HUES64 (cell line): ENCODE results near the gene PDGFA.

Experiments used
- H3K27ac ChIP-seq: 2 replicates; pipeline ENCODE4 v1.7.0; 2013; ENCODE audit warnings: low read depth, low read length, inconsistent platforms
- H3K27me3 ChIP-seq: 2 replicates; pipeline ENCODE4 v1.6.1; 2013; ENCODE audit warnings: mild to moderate bottlenecking, low read length; ENCODE audit not compliant: insufficient read depth
- H3K36me3 ChIP-seq: 2 replicates; pipeline ENCODE4 v1.6.1; 2013; ENCODE audit warnings: mild to moderate bottlenecking, low read length; ENCODE audit not compliant: insufficient read depth
- H3K4me1 ChIP-seq: 2 replicates; pipeline ENCODE4 v1.6.1; 2013; ENCODE audit warnings: mild to moderate bottlenecking, low read length, moderate library complexity; ENCODE audit not compliant: insufficient read depth
- H3K4me3 ChIP-seq: 2 replicates; pipeline ENCODE4 v1.5.1; 2013; ENCODE audit warnings: mild to moderate bottlenecking, low read length, moderate library complexity
- H3K9ac ChIP-seq: 2 replicates; pipeline ENCODE4 v1.6.1; 2013; ENCODE audit warnings: mild to moderate bottlenecking, low read depth, low read length
- H3K9me3 ChIP-seq: 2 replicates; pipeline ENCODE4 v1.6.1; 2013; ENCODE audit warnings: low read depth, low read length; ENCODE audit not compliant: insufficient read depth
- WGBS: fragments of 150-250, 120-280 bp; methylation state at CpG from one replicate; pipeline ENCODE4 v1.1.7; 2013; ENCODE audit warnings: missing lambda C conversion rate; 5-methylcytosine and 5-hydroxymethylcytosine counted together

Gene PDGFA

DNA sequence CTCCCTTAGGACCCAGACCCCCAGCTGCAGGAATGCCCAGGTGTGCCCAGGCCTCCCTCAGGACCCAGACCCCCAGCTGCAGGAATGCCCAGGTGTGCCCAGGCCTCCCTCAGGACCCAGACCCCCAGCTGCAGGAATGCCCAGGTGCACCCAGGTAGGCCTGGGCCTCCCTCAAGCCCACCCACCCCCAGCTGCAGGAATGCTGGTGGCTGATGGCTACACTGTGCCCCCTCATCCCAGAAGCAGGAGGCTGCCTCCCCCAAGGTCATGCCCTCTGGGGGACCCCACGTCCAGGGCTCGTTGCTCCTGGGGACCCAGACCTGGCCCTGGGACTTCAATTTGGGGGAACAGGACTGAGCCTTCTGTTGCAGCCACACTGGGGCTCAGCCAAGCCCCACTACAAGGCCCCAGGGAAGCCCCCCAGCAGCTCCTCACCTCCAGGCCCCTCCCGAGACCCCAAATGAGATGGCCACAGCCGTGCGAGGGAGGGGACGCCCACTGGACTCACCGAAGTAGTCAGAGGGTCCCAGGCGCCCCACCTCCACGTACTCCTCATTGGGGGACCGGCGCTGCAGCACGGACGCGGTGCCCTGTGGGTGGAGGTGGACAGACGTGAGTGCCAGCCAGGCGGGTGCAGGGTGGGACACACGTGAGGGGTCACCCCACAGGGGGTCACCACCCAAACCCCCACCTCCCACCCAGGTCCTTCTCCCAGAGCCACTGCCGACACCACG is 31.4 kb upstream of the PDGFA start:
- Histone ChIP-seq H3K4me3 (no peak overlapping the region), H3K36me3 (no peaks in the 10 kb centered on the region; the same call in 1 of the 2 replicates), H3K9me3 (no peaks in the 10 kb centered on the region), H3K27ac (no peak overlapping the region), H3K27me3 (no peaks in the 10 kb centered on the region), H3K9ac (no peak overlapping the region), H3K4me1 (no peaks in the 10 kb centered on the region)
- 95% methylated on average over 19 of the region's 19 CpGs for WGBS

DNA sequence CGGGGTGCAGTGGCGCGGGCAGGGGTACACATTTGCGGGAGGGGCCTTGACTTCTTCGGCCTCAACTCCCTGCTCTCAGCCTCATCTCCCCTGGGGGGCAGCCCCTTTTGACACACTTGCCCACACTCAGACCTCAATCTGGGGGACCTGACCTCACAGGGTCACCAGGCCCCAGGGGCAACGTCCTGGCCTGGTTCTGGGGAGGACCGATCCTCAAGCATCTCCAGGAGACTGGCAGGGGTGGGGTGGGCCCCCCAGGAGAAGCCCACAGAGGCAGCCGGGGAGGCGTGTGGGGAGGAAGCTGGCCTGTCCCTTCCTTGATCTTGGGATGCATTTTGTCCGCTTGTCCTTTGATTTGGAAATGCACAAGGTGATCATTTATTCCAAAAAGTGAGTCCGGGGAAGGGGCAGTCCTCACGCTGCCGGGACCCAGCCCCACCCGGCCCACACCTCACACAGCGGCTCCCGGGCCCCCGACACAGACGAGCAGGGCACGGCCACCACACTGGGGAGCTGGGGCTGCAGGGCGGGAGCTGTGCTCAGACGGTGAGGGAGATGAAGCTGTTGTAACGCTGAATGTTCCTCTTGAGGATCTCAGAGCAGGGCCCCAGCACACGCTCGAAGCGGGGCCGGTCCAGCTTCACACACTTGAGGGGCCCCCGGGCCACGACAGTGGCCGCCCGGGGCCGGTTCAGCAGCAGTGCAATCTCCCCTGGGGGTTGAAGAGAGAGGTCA is 30.4 kb upstream of the PDGFA start:
- Histone ChIP-seq H3K9me3 (no peaks in the 10 kb centered on the region), H3K27ac (no peak overlapping the region), H3K9ac (no peak overlapping the region), H3K4me3 (no peak overlapping the region), H3K36me3 (no peaks in the 10 kb centered on the region; the same call in 1 of the 2 replicates), H3K4me1 (no peaks in the 10 kb centered on the region), H3K27me3 (no peaks in the 10 kb centered on the region)
- 96% methylated on average over 31 of the region's 31 CpGs for WGBS

DNA sequence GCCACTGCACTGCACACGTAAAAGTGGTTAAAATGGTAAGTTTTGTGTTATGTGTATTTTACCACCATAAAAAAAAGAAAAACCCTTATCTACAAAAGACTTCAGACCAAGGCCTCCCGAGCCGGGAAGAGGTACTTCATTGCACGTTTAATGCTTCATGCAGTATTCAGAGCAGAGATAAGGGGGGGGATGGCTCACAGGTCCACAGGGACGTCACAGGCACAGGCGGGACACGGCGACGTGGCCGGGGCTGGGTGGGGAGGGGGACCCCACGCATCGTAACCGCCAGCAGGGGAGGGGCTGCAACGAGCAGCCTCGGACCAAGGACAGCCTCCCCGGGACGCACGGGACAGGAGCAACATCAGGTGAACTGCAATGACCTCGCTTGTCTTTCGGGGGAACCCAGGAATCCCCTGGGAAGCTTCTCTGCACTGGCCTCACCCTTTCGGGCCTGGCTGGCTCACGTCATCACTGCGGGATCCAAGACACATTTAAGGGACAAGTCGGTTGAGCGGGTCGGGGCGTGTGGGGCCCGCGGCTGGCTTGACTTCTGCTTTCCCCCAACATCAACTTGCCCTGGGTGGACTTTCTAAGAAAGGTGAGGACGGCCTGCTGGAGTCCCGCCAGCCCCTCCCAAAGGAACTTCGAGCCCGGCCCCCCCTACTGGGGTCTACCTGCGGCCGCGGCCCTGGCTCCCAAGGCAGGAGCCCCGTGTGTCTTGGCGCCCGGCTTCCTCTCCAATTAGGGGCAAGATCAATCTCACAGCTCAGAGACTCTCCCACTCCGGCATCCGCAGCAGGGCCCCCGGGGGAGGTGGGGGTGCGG is 29.6 kb upstream of the PDGFA start:
- whole genome bisulfite sequencing, result 92% methylated on average over 42 of the region's 43 CpGs

DNA sequence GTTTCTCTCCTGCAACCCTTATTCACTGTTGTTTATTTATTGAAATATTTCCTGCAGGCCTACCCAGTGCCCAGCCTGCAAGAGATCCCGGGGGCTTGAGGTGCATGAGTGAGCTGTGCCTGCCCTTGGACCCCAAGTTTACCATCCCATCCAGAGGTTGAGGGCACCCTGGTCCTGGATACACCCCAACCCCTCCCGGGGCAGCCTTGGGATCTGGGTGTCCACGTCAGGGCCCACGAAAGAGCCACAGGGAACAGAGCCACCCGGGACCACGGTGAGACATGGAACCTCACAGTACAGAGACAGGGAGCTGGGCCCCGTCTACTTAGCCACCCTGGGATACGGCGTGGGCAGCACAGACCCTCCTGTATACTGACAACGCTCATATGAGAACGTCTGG is 28.8 kb upstream of the PDGFA start:
- Histone ChIP-seq H3K4me1 (no peaks in the 10 kb centered on the region), H3K36me3 (no peaks in the 10 kb centered on the region; the same call in 1 of the 2 replicates), H3K27ac (no peak overlapping the region), H3K9me3 (no peaks in the 10 kb centered on the region), H3K9ac (no peak overlapping the region), H3K4me3 (no peak overlapping the region), H3K27me3 (no peaks in the 10 kb centered on the region)
- 94% methylated on average over 11 of the region's 11 CpGs for WGBS

More for the DNA sequence above, 29.6 kb upstream of the PDGFA start:
- no peaks in the 10 kb centered on the region for H3K27me3 ChIP-seq
- H3K4me3 ChIP-seq, result no peak overlapping the region
- H3K9ac ChIP-seq, result no peak overlapping the region
- no peaks in the 10 kb centered on the region for H3K4me1 ChIP-seq
- no peak overlapping the region for H3K27ac ChIP-seq
- H3K36me3 ChIP-seq, result no peaks in the 10 kb centered on the region; the same call in 1 of the 2 replicates
- H3K9me3 ChIP-seq, result no peaks in the 10 kb centered on the region

DNA sequence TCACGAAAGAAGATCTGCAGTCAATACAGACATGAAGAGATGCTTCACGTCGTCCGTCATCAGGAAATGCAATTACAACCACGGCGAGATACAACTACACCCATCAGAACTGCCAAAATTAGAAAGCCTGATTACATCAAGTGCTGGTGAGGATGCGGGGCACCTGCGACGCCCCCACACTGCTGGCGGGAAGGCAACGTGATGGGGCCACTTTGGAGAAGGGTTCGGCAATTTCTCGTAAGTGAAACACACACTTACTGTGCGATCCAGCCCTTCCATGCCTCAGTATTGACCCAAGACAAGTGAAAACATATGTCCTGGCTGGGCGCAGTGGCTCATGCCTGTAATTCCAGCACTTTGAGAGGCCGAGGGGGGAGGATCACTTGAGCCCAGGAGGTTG is 25.8 kb upstream of the PDGFA start:
- no peak overlapping the region for H3K9ac ChIP-seq
- no peaks in the 10 kb centered on the region for H3K9me3 ChIP-seq
- no peak overlapping the region for H3K4me3 ChIP-seq
- no peaks in the 10 kb centered on the region for H3K27me3 ChIP-seq
- no peak overlapping the region for H3K27ac ChIP-seq
- 96% methylated on average over 16 of the region's 16 CpGs for WGBS
- H3K4me1 ChIP-seq, result no peaks in the 10 kb centered on the region
- H3K36me3 ChIP-seq, result no peaks in the 10 kb centered on the region; the same call in 1 of the 2 replicates

DNA sequence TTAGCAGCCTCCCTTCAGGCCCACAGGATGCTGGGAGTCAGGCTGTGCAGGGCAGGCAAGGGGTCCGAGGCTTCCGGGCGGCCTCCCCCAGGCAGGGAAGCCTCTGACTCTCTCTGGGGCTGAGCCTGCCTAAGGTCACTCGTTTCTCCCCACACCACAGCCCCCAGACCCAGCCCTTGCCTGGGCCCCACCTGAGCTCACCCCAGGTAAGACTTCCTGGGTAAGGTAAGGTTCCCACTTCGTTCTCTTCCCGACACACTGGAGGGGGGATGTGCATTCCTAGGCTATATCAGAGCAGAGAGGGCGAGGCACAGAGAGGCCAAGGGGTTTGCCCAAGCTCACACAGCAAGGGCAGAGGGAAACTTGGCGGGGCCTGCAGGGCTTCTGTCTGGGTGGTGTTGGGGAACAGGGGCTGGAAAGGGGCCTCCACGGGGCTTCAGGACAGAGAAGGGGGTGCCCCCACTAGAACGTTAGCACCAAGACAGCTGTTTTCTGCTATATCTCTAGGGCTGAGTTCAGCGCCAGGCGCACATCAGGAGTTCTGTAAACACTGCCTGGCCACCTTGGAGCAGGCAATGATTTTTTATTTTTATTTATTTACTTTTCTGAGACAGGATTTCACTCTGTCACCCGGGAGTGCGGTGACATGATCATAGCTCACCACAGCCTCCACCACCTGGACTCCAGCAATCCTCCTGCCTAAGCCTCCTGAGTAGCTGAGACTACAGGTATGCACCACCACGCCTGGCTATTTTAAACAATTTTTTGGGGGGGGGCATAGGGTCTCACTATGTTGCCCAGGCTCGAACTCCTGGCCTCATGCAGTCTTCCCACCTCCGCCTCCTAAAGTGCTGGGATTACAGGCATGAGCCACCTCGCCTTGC is 24.9 kb upstream of the PDGFA start:
- Histone ChIP-seq H3K4me1 (no peaks in the 10 kb centered on the region), H3K9ac (no peak overlapping the region), H3K4me3 (no peak overlapping the region), H3K36me3 (no peaks in the 10 kb centered on the region; the same call in 1 of the 2 replicates), H3K9me3 (no peaks in the 10 kb centered on the region), H3K27ac (no peak overlapping the region), H3K27me3 (no peaks in the 10 kb centered on the region)
- WGBS, result 93% methylated on average over 18 of the region's 18 CpGs

DNA sequence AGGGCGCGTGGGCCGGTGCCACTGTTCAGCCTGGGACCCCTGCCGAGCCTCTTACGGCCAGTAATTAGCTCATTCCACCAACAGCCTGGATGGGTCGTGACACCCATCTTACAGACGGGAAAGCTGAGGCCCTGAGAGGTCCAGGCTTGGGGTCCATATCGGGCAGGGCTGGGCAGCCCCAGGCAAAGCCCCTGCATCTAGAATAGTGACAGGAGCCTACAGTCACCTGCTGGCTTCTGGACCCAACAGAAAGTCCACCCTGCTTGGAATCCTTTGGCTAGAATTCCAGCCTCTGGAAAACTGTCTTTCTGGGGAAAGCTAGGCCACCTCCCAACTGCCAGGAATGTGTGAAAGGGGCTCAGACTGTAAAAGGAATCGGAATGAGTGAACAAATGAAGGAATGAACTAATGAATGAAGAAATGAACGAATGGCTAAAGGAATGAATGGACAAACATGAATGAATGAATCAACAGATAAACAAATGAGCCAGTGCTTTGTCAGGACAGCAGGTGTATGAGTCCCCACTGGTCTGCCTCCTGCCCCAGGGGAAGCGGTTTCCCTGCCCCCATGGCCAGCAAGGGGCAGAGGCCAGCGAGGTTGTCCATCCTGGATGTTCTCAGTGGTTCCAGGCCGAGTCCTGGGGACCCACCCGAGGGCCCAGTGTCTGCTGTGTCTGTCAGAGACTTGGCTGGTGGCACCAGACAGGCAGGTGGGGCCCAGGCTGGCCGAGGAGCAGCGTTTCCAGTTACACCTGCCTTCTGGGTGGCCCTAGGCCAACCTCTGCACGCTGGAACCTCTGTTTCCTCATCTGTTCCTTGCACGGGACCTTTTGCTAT is 24.1 kb upstream of the PDGFA start:
- H3K36me3 ChIP-seq, result no peaks in the 10 kb centered on the region; the same call in 1 of the 2 replicates
- no peak overlapping the region for H3K9ac ChIP-seq
- H3K4me3 ChIP-seq, result no peak overlapping the region
- H3K9me3 ChIP-seq, result no peaks in the 10 kb centered on the region
- H3K27ac ChIP-seq, result no peak overlapping the region
- H3K27me3 ChIP-seq, result no peaks in the 10 kb centered on the region
- 88% methylated on average over 18 of the region's 18 CpGs for WGBS
- peaks cover 7% of the 10 kb centered on the region for H3K4me1 ChIP-seq

DNA sequence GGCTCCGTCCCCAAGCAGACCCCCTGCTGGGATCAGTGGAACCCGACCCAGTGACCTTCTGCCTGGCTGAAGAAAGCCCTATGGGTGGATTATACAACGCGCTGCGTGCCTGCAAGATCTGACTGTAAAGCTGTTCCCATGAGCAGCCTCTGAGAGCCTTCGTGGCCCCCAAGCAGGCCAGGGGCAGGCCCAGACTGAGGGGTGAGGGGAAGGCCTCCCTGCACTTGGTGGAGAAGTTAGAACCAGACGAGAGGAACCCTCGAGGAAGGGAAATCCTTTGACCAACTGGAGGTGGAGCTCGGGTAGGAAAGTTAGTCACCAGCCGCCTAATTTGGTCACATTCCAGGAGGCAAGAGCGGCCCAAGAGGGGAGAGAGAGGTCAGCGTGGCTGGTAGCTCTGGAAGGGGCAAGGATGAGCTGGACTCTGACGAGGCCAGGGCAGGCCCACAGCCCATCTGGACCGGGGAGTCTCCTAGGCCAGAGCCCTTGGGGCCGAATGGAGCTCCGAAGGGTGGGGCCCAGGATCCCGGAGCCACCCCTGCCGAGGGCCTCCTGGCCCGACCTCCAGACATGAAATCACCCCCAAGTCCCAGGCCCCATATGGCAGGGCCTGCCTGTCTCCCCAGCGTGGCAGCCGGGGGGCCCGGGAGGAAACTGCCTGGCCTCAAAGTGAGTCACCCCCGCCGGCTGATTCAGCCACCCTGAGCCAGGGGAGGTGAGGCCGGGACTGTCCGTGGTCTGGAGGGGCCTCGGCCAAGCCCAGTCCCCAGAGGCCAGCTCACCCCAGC is 23.3 kb upstream of the PDGFA start:
- Histone ChIP-seq H3K9ac (no peak overlapping the region), H3K9me3 (no peaks in the 10 kb centered on the region), H3K4me3 (no peak overlapping the region), H3K27me3 (no peaks in the 10 kb centered on the region), H3K36me3 (no peaks in the 10 kb centered on the region), H3K4me1 (peaks cover 11% of the 10 kb centered on the region), H3K27ac (no peak overlapping the region)
- 73% methylated on average over 27 of the region's 27 CpGs for WGBS

DNA sequence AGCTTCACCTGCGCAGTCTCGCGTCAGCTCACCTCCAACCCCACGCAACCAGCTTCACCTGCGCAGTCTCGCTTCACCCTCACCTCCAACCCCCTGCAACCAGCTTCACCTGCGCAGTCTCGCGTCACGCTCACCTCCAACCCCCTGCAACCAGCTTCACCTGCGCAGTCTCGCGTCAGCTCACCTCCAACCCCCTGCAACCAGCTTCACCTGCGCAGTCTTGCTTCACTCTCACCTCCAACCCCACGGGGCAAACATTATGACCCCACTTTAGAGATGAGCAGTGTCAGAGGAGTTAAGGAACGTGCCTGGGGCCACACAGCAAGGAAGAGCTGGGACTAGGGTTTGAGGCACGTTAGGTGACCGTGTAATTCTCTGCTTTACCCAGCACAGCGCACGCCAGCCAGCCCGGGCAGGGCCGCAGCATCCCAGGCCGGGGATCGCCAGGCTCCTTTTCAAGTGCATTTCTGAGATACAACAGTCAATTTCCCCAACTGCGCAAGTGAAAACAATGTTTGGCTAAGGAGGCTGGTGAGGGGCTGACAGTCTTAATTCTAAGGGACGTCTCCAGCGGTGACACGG is 22.6 kb upstream of the PDGFA start:
- Histone ChIP-seq H3K27ac (no peak overlapping the region), H3K9ac (no peak overlapping the region), H3K4me1 (peaks cover 11% of the 10 kb centered on the region), H3K4me3 (no peak overlapping the region), H3K27me3 (no peaks in the 10 kb centered on the region), H3K36me3 (no peaks in the 10 kb centered on the region), H3K9me3 (no peaks in the 10 kb centered on the region)
- WGBS, result 87% methylated on average over 28 of the region's 28 CpGs
